Prostate gland (tissue), 2 donors: ENCODE results near the gene ROBO2.

Experiments
- CTCF ChIP-seq, 4 experiments: fragments of 200-600 bp in 2 of 4; fragments of 450-650 bp in 2 of 4; sonication (generic) in 2 of 4; IDR thresholded peaks; 1 replicate in 3 of 4; 2 replicates in 1 of 4; pipeline ENCODE4 v1.5.1; 2016 to 2019; ENCODE audit warnings: antibody characterized with exemption in 4 of 4, mild to moderate bottlenecking in 2 of 4, moderate library complexity in 2 of 4
- POLR2A ChIP-seq: fragments of 450-650 bp; IDR thresholded peaks from one replicate; pipeline ENCODE4 v1.6.1; 2016; ENCODE audit warnings: antibody characterized with exemption, mild to moderate bottlenecking

- TF ChIP-seq POLR2A (no peak), CTCF (IDR thresholded peaks at IDR 0.05) (no peak)
Observed at GRCh38 chr3:77489216-77489615, 449.3 kb downstream of the ROBO2 start.
